ENCODE measurements around the gene ENO2.
A peak's percentile ranks its signal among the peaks of the same experiment; 100 is the strongest.

Gene ENO2

GRCh38 chr12:6950811-6951540 is 36.6 kb downstream of the ENO2 start, which contains the start of gene PTPN6:
Gene PTPN6, plus strand, starts transcription at chr12:6951356. Its CDS starts 157 bp downstream, at chr12:6951513.
- DNase-seq: peak; percentile 79

- no peak for DNase-seq
Observed at GRCh38 chr12:6951551-6952120, 37.3 kb downstream of the ENO2 start.

- no peak for DNase-seq
Observed at GRCh38 chr12:6952121-6952862, 37.9 kb downstream of the ENO2 start.

GRCh38 chr12:6952863-6953441 is 38.6 kb downstream of the ENO2 start:
- no peak for DNase-seq

GRCh38 chr12:6953442-6954315 is 39.3 kb downstream of the ENO2 start:
- DNase-seq: peak; percentile 84

GRCh38 chr12:6954316-6955107 is 40.1 kb downstream of the ENO2 start:
- no peak for DNase-seq

- no peak for DNase-seq
Observed at GRCh38 chr12:6955108-6956020, 41.0 kb downstream of the ENO2 start.

GRCh38 chr12:6956021-6956727 is 41.8 kb downstream of the ENO2 start:
- DNase-seq: peak; percentile 41

GRCh38 chr12:6957151-6957701 is 42.8 kb downstream of the ENO2 start:
- peak; percentile 48 for DNase-seq

- no peak for DNase-seq
Observed at GRCh38 chr12:6957741-6958608, 43.6 kb downstream of the ENO2 start.

GRCh38 chr12:6958609-6959057 is 44.3 kb downstream of the ENO2 start:
- DNase-seq: no peak

GRCh38 chr12:6959058-6959804 is 44.9 kb downstream of the ENO2 start:
- DNase-seq: peak; percentile 83

GRCh38 chr12:6959805-6960592 is 45.6 kb downstream of the ENO2 start:
- DNase-seq: no peak

- peak; percentile 42 for DNase-seq
Observed at GRCh38 chr12:6960593-6961277, 46.4 kb downstream of the ENO2 start.

- DNase-seq: peak; percentile 91
Observed at GRCh38 chr12:6961278-6961694, 46.9 kb downstream of the ENO2 start.

- DNase-seq: peak; percentile 51
Observed at GRCh38 chr12:6961695-6962284, 47.4 kb downstream of the ENO2 start.

Data from CD4-positive, alpha-beta T cell treated with Interferon gamma for 1 hour (primary cell).